HG03469 (cell line): ENCODE measurements around the gene CACTIN.
"Not testable (repeated sequence)": the region's sequence is repeated elsewhere in the genome, so short reads cannot be mapped to it uniquely, and the experiment has no call there.

Source experiments
- ATAC-seq: cut with Tn5 transposase; IDR thresholded peaks from one replicate; pipeline ENCODE4 v1.9.1; 2021; ENCODE audit warnings: mild to moderate bottlenecking, moderate library complexity, moderate number of reproducible peaks; ENCODE audit not compliant: unreplicated experiment

CACTIN gene

DNA sequence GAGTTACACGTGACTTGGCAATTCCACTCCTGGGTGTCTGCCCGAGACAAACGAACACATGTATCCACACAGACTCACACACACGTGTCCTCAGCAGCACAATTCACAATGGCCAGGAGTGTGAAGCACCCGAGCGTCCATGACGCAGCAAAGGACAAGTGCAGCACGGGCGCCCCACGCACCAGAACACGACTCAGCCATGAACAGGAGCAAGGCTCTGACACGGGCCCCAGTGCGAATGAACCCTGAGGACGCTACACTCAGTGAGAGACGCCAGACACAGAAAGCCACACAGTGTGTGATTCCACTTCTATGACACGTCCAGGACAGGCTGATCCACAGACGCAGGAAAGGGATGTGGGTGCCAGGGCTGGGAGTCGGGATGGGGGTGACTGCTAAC is 37.2 kb upstream of the CACTIN start:
- no peak for ATAC-seq

DNA sequence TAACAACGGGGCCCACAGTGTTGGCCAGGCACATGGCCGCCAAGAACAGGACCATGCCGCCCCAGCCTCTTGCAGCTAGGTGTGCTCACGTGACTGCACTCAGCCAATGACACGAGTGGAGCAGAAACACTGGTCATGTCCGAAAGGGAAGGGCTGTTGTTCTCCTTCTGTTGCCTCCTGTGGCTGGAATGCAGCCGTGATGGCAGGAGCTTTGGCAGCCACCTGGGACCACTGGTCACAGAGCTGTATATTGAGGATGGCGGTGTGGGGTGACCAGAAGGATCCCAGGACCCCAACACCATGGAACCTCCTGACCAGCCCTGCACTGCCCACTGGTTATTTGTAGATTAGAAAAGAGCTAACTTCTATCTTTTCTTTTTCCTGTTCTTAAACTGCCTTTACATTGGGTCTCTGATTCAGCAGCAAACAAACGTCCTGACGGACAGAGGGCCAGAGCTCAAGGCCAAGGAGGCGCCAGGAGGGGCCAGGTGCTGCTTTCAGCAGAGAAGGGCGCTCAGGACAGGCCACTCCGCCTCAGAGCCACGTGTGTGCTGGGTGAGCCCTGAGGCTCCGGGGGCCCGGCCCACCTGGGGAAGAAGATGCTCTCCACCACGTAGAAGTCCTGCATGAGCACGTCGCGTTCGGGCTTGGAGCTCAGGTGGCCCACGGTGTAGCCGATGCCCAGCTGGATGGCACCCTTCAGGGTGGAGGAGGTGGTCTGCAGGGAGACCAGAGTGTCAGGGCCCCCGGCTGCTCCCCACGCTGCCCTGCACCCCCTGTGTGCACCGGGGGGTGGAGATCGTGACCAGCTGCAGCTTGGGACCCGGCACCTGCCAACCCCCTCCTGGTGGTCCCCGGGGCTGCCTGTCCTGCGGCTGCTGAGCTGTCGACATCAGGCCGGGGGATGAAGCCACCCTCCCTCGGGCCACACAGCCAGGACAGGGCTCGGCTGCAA is 35.0 kb upstream of the CACTIN start:
- ATAC-seq = no peak

DNA sequence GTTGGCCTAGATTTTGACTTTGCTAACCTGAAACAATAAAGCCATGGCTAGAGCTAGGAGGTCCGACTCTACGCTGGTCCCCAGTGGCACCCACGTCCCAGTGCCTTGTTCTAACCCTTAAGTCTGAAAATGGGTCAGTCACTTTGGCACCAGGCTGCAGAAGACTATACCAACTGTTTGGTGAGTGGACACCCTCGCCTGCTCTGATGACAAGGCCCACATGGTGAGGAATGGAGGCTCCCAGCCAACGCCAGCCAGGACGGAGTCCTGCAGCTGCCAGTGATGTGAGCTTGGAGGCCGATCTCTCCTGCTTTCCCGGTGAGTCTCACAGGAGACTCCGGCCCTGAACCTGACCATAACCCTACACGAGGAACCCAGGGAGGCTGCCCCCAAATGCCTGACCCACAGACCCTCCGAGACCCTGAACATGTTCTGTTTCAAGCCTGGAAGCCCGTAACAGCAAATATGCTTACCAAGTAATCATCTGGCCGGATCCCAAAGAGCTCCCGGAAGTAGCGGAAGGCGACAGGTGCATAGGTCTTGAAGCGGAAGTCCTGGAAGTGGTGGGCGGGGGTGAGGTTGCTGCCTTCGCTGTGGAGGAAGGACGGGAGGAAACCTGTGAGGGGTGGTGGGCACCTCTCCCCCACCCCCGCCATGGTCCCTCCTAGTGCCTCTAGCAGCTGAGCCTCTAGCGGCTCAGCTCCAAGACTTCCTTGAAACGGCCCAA is 34.1 kb upstream of the CACTIN start:
- no peak for ATAC-seq

DNA sequence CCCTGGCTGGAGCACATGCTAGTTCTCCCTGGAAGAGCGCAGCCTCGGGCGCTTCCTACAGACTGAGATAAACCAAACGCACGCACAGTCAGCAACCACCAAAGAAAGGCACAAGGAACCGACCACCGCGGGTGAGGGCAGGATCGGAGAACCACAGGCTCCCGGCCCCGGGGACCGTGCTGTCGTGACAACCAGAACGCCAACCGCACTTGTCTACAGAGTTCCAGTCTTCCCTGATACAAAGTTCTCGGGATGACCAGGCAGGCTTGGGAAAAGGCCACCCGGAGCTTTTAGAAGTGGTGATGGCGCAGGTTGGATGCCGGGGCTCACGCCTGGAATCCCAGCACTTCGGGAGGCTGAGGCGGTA is 33.1 kb upstream of the CACTIN start:
- ATAC-seq = no peak

DNA sequence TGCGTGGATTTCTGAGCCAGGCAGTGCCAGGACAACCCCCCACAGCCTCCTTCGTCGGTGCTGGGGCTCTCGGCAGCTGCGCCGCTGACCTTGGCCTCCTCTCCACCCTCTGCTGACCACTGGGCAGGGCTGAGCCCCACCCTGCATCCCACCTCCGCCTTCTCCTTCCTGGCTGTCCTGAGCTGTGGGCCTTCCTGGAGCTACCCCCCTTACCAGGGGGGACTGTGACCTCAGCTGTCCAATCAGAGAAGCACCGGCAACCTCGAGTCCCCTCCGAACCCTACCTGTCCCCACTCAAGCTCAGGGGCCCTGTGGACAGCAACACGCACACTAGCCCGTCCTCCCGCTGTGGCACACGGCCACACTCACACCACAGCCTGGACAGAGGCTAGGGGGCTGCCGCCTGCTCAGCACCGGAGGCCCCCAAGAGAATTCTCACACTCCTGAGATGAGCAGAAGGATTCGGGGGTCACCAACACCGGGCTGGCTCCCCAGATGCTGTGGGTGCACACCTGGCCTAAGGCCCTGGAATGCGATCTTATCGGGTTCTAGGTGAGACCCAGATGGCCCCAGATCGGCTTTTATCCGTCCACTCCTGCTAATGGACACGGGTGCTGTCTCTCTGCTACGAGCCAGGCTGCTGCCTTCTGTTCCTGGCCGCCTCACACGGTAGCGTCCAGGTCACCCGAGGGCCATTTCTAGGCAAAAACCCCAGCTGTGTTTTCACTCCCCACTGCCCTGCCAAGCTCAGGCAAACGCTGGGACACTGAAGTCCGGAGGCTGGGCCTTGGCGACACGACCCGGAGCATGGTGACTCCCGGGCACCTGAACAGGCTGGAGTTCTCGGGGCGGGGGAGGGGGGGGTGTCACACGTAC is 32.5 kb upstream of the CACTIN start:
- ATAC-seq = no peak

DNA sequence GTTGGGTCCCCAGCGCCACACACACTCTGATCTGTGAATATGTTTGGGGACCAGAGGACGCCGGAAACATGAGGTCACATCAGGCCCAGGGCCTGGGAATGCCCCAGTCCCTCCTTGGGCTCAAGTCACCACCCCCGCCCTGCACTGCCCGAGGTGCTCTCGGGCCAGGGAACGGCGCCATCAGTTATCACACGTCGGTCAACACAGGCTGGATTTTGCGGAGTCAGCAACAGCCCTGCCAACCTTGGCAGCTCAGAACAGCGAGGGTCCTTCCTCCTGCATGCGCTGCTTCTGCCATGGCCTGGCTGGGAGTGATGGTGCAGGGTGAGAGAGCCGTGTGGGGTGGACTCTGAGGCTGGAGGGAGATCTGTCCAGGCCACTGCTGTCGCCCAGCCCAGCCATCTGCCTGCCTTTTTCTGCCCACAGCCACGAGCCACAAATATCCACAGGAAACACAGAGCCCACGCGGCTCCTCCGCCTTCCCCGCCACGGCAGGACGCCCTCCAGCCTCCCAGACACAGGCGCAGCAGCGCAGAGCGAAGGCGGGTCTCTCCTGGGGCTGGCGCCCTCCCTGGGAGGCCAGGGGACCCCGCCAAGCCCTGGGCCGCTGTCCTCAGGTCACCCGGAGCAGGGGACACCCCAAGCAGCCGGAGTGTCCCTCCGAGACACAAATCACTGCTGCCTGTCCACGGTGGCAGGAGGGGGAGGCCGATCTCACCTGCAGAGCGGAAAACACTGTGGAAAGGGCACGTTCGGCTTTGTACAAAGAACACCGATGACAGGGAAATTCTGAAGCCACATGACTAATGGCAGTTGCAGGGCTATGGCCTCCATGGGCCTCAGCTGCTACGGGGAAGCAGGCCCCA is 31.6 kb upstream of the CACTIN start:
- ATAC-seq = no peak

DNA sequence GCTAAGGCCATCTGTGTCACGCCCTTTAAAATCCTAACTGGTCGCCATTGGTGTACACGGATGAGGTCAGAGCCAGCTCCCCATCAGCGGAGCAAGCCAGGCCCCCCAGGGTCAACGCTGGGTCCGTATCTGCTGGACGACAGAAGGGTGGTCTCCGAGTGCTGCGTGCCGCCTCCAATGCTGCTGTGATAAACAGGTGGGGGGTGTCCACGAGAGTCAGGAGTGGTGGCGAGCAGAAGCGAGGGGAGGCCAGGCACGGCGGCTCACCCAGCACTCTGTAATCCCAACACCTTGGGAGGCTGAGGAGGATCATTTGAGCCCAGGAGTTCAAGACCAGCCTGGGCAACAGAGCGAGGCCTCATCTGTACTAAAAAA is 30.8 kb upstream of the CACTIN start:
- ATAC-seq = no peak

DNA sequence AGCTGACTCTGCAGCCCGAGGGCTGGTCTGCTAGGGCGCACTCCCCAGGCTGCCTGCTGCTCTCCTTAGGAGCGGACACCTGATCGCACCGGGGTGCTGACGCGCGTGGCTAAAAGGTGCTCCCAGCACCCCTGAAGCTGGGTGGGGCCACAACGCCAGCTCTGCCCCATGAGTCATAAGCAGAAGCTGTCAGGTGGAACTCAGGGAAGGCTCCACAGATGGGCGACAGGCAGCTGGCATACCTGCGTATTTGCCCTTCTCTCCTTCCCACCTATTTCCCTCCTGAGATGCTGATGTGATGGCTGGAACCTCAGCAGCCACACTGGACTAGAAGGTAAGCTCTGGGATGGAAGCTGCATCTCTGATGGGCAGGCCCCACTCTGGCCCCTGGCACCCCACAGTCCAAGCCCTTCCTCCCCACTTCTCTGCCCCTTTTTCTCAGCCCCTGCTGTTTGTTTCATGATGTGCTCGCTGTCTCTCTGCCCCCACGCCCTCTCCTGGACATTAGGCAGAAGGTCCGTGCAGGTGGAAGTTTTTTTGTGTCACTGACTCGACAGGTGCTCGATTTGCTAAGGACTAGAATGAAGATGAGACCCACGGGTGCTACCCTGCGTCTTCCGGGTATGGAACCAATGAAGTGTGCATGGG is 30.3 kb upstream of the CACTIN start:
- no peak for ATAC-seq

DNA sequence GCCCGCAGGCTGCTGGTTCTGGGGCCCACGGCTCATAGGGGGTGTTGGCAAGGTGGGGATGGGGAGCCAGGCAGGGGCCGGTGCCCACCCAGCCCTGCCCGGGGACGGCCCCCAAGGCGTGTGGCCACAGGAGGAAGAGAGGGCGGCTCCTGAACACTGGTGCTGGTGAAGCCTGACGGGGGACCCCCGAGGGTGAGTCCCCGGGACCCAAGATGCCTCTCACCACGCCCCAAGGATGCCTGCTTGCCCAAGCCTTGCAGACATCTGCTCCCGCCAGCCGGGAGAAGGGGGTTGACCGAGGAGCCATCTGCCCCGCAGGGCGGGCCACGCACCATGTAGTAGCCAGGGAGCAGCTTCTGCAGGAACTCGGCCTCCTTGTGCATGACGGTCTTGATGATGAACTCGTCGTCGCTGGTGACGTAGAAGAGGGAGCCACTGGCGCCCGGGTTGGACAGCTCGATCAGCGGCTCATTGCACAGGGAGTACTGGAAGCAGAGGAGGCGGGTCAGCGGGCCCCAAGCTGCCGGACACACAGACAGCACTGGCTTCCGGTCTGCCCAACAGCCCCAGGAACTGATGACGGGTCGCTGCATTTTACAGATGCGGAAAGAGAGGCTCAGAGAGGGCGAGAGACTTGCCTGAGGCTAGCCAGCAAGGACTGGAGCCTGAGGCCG is 29.6 kb upstream of the CACTIN start:
- no peak for ATAC-seq

DNA sequence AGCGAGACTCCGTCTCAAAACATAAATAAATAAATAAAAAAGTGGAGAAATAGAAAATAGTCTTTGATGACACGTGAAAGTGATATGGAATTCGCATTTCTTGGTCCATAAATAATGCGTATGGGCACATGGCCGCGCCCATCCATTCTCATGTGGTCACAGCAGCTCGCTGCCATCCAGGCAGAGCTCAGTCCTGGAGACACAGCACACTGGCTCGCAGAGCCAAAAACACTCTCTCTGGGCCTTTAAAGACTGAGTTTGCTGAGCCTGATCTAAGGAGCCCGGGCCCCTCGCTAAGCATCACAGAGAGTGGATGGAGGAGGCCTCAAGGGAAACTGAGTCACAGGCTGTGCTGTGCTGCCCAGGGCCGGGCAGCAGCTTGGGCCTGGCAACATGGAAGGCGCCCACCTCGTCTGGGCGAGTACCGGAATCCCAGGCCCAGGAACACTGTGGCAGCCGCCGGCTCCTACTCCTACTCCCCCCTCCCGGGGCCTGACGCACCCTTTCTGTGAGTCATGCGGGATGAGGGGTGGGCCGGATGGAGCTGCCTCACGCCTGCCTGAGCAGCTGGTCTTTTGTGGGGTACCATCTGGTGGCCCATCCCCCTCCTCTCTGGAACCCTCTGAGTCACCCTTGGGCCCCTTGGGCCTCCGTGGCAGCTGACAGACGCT is 28.9 kb upstream of the CACTIN start:
- ATAC-seq = no peak

DNA sequence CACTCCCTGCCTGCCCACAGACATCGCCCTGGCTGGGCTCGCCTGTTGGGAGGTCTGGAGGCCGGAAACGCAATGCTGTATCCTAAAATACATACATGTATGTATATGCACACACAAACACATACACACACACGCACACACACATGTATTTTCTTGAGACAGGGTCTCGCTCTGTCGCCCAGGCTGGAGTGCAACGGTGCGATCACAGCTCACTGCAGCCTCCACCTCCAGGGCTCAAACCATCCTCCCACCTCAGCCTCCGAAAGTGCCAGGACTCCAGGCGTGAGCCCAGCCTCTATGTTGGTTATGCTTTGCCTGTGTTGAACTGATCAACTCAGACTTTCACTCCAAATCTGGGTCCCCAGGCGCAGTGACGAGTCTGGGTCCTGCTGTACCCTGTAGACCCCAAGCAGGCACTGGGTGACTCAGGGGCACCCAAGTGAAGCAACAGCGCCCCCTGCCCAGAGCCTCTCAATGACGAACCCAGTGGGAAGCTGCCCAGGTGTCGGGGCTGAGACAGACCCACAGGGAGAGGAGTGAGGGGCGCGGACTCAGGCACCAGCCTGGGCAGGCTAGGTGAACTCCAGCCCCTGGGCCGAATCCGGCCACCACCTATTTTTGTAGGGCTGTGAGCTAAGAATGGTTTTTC is 27.4 kb upstream of the CACTIN start:
- no peak for ATAC-seq

DNA sequence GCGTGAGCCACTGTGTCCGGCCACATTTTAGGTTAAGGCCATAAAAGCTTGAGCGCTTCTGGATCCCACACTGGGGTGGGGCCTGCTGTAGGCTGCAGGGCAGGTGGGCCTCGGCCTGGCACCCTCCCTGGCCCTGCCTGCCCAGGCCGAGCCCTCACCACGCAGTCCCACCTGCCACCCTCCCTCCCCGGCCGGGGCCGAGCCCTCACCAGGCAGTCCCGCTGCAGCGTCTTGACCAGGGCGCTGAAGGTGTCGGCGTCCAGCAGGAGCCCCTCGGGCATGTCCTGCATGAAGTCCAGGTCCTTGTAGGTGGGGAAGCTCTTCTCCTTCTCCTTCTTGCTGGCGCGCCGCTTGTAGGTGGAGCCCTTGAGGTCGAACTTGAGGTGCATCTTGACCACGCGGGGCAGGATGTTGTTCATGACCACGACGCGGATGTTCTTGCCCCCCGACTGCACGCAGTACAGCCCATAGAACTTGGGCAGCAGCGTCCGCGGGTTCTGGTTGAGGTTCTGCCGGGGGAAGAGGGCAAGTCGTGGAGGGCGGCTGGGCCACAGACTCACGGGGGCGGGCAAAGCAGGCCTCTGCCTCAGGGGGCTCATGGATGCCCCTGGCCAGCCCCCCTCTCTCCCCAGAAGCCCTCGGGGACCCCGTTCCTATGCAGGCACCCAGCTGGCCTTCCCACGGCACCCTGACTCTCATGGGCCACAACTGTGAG is 26.6 kb upstream of the CACTIN start:
- no peak for ATAC-seq

DNA sequence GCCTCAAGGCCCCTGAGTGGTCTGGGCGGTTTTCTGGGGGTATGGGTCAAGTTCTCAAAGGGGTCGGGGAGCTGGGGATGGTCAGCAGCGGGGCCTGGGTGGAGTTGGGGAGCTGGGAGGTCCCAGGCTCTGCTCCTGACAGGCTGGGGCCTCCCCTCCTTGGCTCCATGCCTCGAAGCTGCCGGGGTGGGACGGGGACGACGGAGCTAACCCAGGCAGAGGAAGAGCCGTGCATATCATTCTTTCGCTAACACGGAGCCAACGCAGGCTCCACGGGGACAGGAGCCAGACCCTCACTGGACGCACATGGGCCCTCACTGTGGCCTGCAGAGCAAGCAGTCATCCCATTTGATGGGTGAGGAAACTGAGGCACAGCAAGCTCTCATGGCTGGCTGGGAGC is 25.8 kb upstream of the CACTIN start:
- no peak for ATAC-seq

DNA sequence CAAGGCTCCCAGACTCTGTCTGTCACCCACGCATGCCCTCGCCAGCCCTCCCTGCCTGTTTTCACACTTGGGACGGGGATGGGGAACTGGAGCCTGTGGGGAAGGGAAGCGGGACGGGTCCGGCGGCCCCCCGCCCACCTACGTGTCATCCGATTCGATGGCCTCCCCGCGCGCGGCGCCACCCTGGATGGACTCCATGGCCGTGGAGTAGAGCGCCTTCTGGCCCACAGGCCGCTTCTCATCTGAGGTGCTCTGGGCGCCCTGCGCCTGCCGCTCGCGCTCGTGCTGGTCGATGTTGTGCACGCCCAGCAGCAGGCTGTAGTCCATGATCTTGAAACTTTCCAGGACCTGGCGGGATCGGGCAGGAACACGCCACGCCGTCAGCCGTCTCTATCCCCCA is 25.1 kb upstream of the CACTIN start:
- ATAC-seq = no peak

DNA sequence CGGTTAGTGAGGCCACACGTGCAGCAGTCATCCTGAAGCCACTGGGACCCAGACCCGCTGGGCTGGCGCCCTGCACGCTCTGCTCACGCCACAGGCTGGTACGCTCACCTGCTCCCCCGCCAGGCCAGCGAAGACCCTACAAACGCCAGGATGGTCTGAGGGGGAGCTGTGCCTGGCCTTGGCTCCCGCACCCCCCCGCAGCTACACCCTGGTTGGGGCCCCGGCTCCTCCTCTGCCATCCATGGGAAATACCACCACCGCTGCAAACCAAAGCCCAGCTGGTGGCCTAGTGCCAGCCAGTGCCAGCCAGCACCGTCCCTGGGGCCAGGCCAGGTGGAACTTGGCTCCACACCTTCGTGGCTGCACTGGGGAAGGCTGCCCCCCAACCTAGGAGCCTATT is 23.3 kb upstream of the CACTIN start:
- ATAC-seq = no peak

DNA sequence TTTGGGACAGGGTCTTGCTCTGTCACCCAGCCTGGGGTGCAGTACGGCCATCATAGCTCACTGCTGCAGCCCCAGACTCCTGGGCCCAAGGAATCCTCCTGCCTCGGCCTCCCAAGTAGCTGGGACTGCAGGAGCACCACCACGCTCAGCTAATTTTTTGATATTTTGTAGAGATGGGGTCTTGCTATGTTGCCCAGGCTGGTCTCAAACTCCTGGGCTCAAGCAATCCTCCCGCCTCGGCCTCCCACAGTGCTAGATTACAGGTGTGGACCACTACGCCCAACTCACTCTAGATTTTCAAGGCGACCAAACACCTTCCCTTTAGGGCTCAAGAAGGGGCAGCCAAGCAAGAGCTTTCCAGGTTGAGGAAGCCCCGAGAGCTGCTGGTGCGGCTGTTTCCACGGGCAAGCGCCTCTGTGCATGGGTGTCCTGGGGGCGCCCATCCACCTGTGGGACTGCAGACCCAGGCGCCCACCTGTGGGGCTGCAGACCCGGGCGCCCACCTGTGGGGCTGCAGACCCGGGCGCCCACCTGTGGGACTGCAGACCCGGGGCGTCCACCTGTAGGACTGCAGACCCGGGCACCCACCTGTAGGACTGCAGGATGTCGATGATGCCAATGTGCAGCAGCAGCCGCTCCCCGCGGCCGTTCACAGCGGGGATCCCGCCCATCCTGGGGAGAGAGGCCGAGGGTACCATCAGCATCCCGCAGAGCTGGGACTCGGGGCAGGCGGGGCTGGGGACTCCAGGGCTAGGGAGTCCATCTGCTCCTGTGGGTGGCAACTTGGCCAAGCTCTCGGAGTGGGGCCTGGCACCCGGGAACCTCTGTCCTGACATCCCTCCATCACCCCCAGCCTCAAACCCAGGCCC is 21.7 kb upstream of the CACTIN start:
- ATAC-seq = no peak

DNA sequence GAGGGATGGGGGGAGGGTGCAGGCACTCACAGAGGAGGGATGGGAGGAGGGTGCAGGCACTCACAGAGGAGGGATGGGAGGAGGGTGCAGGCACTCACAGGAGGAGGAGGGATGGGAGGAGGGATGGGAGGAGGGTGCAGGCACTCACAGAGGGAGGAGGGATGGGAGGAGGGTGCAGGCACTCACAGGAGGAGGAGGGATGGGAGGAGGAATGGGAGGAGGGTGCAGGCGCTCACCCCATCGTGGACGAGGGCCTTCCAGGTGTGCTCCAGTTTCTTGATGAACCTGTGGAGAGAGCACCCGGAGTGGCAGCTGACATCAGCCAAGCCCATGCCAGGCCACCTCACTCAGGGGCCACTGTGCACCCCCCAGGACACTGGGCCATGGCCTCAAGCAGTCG is 20.5 kb upstream of the CACTIN start:
- ATAC-seq = not testable (repeated sequence)
